WERI-Rb-1 (cell line): ENCODE results near the gene RBM43.

Experiments used
- DNase-seq: peaks from one replicate; pipeline ENCODE4 v3.0.0-alpha.2; 2020
- H3K27ac ChIP-seq: fragments of 250-450 bp; sonication (Bioruptor Pico); 2 replicates; pipeline ENCODE4 v1.5.1; 2020; ENCODE audit warnings: mild to moderate bottlenecking, moderate library complexity
- H3K27me3 ChIP-seq: fragments of 250-450 bp; sonication (Bioruptor Pico); 2 replicates; pipeline ENCODE4 v1.5.1; 2021; ENCODE audit warnings: mild to moderate bottlenecking, low read depth, moderate library complexity; ENCODE audit not compliant: insufficient read depth, severe bottlenecking
- H3K36me3 ChIP-seq: fragments of 250-450 bp; sonication (Bioruptor Pico); 2 replicates; pipeline ENCODE4 v1.5.1; 2020; ENCODE audit warnings: mild to moderate bottlenecking, moderate library complexity
- H3K4me3 ChIP-seq: 2 replicates; pipeline ENCODE4 v1.5.1; 2011; ENCODE audit warnings: low read depth, mild to moderate bottlenecking, control low read depth, low read length
- H3K9me3 ChIP-seq: fragments of 250-450 bp; sonication (Bioruptor Pico); 2 replicates; pipeline ENCODE4 v1.5.1; 2021; ENCODE audit warnings: mild to moderate bottlenecking, moderate library complexity; ENCODE audit not compliant: severe bottlenecking
- TF ChIP-seq, protein P1 (sequence below): IDR thresholded peaks from 2 replicates; pipeline ENCODE4 v1.5.1; 2011; ENCODE audit warnings: low read depth, mild to moderate bottlenecking, control low read depth, inconsistent platforms, low read length

Gene RBM43

DNA sequence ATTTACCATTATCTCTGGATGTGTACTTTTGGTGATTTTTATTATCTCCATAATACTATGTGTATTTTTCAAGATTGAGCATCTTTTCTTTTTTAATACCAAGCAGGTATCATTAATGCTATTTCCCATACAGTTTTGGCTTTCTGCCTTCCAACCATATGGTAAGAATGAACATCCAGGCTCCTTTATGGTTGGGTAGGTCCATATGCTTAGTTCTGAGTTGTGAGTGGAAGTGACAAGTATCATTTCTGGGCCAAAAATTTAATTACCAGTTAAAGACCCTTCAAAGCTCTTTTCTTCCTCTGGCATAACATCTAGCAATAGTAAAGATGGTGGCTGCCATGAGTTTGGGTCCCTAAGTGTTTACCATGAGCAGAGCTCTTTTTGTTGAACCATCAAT lies 4.3 kb upstream of the RBM43 start:
- DNase-seq = no peak
- TF ChIP-seq, protein P1, sequence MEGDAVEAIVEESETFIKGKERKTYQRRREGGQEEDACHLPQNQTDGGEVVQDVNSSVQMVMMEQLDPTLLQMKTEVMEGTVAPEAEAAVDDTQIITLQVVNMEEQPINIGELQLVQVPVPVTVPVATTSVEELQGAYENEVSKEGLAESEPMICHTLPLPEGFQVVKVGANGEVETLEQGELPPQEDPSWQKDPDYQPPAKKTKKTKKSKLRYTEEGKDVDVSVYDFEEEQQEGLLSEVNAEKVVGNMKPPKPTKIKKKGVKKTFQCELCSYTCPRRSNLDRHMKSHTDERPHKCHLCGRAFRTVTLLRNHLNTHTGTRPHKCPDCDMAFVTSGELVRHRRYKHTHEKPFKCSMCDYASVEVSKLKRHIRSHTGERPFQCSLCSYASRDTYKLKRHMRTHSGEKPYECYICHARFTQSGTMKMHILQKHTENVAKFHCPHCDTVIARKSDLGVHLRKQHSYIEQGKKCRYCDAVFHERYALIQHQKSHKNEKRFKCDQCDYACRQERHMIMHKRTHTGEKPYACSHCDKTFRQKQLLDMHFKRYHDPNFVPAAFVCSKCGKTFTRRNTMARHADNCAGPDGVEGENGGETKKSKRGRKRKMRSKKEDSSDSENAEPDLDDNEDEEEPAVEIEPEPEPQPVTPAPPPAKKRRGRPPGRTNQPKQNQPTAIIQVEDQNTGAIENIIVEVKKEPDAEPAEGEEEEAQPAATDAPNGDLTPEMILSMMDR = no peak
- H3K36me3 ChIP-seq = no peaks in the 10 kb centered on the region
- H3K27me3 ChIP-seq = no peaks in the 10 kb centered on the region
- no peaks in the 10 kb centered on the region for H3K9me3 ChIP-seq
- no peak overlapping the region for H3K4me3 ChIP-seq
- no peak overlapping the region for H3K27ac ChIP-seq

- no peak overlapping the region for H3K4me3 ChIP-seq
- DNase-seq = no peak
- no peak overlapping the region for H3K27ac ChIP-seq
- H3K9me3 ChIP-seq = no peaks in the 10 kb centered on the region
- TF ChIP-seq, protein P1 = no peak
- no peaks in the 10 kb centered on the region for H3K27me3 ChIP-seq
- no peaks in the 10 kb centered on the region for H3K36me3 ChIP-seq
Observed at GRCh38 chr2:151264157-151264825, 2.6 kb upstream of the RBM43 start.

DNA sequence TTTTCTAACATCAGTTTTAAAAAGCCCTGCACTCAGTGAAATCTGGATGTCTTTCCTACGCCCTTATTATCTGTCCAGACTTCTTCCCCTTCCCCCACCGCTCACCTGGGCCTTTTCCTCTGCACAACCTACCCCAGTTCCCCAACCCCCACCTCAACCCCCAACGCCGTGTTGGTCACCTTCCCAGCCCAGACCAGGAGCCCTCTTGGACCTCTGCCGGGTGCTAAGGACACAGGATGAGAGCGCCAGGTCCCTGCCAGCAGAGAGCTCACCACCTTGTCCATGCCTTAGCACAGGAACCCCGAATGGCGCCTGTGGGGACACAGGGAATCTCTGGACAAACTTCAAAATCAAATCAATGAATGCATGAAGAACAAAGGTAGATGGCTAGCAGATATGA lies 966 bp upstream of the RBM43 start:
- Histone ChIP-seq H3K36me3 (no peaks in the 10 kb centered on the region), H3K9me3 (no peaks in the 10 kb centered on the region), H3K27me3 (no peaks in the 10 kb centered on the region), H3K4me3 (no peak overlapping the region), H3K27ac (no peak overlapping the region)
- no peak for DNase-seq
- TF ChIP-seq, protein P1 = no peak

- no peaks in the 10 kb centered on the region for H3K9me3 ChIP-seq
- DNase-seq = no peak
- no peak overlapping the region for H3K27ac ChIP-seq
- TF ChIP-seq, protein P1 = no peak
- H3K36me3 ChIP-seq = no peaks in the 10 kb centered on the region
- H3K27me3 ChIP-seq = no peaks in the 10 kb centered on the region
- H3K4me3 ChIP-seq = peak overlapping the region; percentile 52
Observed at GRCh38 chr2:151261977-151262291, 271 bp upstream of the RBM43 start.

DNA sequence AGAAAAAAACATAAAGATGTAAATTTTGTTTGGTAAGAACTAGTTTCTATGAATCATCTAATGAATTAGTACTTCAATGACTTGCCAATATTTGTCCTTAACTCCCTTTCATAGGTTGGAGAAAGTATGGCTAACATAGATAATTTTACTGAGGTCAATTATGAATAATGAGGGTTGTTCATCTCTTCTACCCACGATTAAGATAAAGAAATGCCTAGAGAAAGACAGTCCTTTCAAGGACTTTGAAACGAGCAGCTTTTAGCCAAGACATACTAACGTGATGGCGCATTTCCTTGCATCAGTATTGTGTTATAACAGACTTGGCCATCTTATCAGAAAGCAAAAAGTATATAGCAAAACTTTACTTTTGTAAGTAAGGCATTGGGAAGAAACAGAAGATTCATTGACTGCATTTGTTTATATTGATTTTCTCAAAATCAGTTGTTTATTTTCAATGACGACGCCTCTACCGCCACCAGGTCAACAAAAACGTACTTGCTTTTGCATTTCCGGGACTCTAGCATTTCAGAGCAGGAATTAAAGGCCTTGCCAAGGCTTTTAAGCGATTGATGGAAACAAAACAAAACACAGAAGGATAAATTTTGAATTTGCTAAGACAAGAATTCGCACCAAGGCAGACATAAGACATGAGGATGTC lies 961 bp downstream of the RBM43 start:
- H3K9me3 ChIP-seq = peaks cover 2% of the 10 kb centered on the region
- no peaks in the 10 kb centered on the region for H3K36me3 ChIP-seq
- H3K4me3 ChIP-seq = peak overlapping the region; percentile 52
- TF ChIP-seq, protein P1 = no peak
- DNase-seq = no peak
- H3K27ac ChIP-seq = peak overlapping the region; percentile 9; the same call in 1 of the 2 replicates
- H3K27me3 ChIP-seq = no peaks in the 10 kb centered on the region

DNA sequence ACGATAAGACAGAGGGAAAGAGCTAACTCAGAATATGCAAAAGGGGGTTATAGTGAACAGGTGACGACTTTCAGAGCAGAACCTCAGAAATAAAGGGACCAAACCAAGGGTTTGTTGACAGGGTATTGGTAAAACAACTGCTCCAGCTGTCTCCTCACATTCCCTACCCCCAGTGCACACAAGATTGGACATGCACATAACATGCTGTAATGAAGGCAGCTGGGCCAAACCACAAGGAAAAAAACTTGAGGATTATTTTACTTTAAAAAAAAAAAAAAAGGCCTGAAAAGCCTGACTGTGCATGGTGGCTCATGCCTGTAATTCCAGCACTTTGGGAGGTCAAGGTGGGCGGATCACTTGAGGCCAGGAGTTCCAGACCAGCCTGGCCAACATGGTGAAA lies 3.5 kb downstream of the RBM43 start:
- Histone ChIP-seq H3K9me3 (peaks cover 2% of the 10 kb centered on the region), H3K27ac (no peak overlapping the region), H3K36me3 (no peaks in the 10 kb centered on the region), H3K4me3 (no peak overlapping the region), H3K27me3 (no peaks in the 10 kb centered on the region)
- DNase-seq = no peak
- TF ChIP-seq, protein P1 = no peak
